ENCODE measurements around the gene NRXN3. TPM values are rescaled to one million over a fixed set of nuclear protein-coding genes. Genes with fewer than 3 reads are reported as not detected.

Gene NRXN3
- total and polyA plus RNA-seq, 2 experiments from 2014 or later: 5.7 to 7.1 TPM

- Histone ChIP-seq H3K4me3 (no peak overlapping the region), H3K27me3 (no peaks in the 10 kb centered on the region), H3K79me2 (no peaks in the 10 kb centered on the region), H2AFZ (no peak overlapping the region), H4K20me1 (ENCODE audit: insufficient read depth, poor library complexity, severe bottlenecking) (no peaks in the 10 kb centered on the region), H3K4me1 (ENCODE audit: insufficient read depth) (no peaks in the 10 kb centered on the region), H3K4me2 (no peak overlapping the region), H3K9me2 (replicated peaks; ENCODE audit: insufficient read depth) (no peaks in the 10 kb centered on the region), H3K9me3 (ENCODE audit: low read depth) (peaks cover 4% of the 10 kb centered on the region), H3K36me3 (replicated peaks; ENCODE audit: insufficient read depth, low read depth) (no peaks in the 10 kb centered on the region), H3K27ac (no peak overlapping the region)
- WGBS (ENCODE audit: low lambda C conversion rate, missing lambda C conversion rate): 85% methylated on average over 3 of the region's 3 CpGs
- DNase-seq (ENCODE audit: low spot score): no peak
- no peak for TF ChIP-seq EZH2phosphoT487 (IDR thresholded peaks at IDR 0.05; ENCODE audit: low read depth, severe bottlenecking, unreplicated experiment)
- no peak for TF ChIP-seq CTCF (IDR thresholded peaks at IDR 0.05; ENCODE audit: poor library complexity)
- no peak for TF ChIP-seq EZH2 (IDR thresholded peaks at IDR 0.05; ENCODE audit: borderline replicate concordance)
Observed at GRCh38 chr14:79027138-79027537, 857.0 kb downstream of the NRXN3 start.

- H4K20me1 ChIP-seq (ENCODE audit: insufficient read depth, poor library complexity, severe bottlenecking): no peaks in the 10 kb centered on the region
- TF ChIP-seq EZH2phosphoT487 (IDR thresholded peaks at IDR 0.05; ENCODE audit: low read depth, severe bottlenecking, unreplicated experiment): no peak
- TF ChIP-seq CTCF (IDR thresholded peaks at IDR 0.05; ENCODE audit: poor library complexity): no peak
- TF ChIP-seq EZH2 (IDR thresholded peaks at IDR 0.05; ENCODE audit: borderline replicate concordance): no peak
- H3K9me2 ChIP-seq (replicated peaks; ENCODE audit: insufficient read depth): no peaks in the 10 kb centered on the region
- H3K36me3 ChIP-seq (replicated peaks; ENCODE audit: insufficient read depth, low read depth): no peaks in the 10 kb centered on the region
- no peaks in the 10 kb centered on the region for H3K4me1 ChIP-seq (ENCODE audit: insufficient read depth)
- no peak overlapping the region for H3K27ac ChIP-seq
- H3K27me3 ChIP-seq: no peaks in the 10 kb centered on the region
- peaks cover 4% of the 10 kb centered on the region for H3K9me3 ChIP-seq (ENCODE audit: low read depth)
- H3K4me3 ChIP-seq: no peak overlapping the region
- H3K4me2 ChIP-seq: no peak overlapping the region
- no peak for DNase-seq (ENCODE audit: low spot score)
- 73% methylated on average over 3 of the region's 3 CpGs for WGBS (ENCODE audit: low lambda C conversion rate, missing lambda C conversion rate)
- no peak overlapping the region for H2AFZ ChIP-seq
- H3K79me2 ChIP-seq: no peaks in the 10 kb centered on the region
Observed at GRCh38 chr14:79028281-79028680, 858.1 kb downstream of the NRXN3 start.

GRCh38 chr14:79036441-79036840 lies 866.3 kb downstream of the NRXN3 start:
- TF ChIP-seq CTCF (IDR thresholded peaks at IDR 0.05; ENCODE audit: poor library complexity) (no peak), EZH2phosphoT487 (IDR thresholded peaks at IDR 0.05; ENCODE audit: low read depth, severe bottlenecking, unreplicated experiment) (no peak), EZH2 (IDR thresholded peaks at IDR 0.05; ENCODE audit: borderline replicate concordance) (no peak)
- Histone ChIP-seq H3K4me1 (ENCODE audit: insufficient read depth) (no peaks in the 10 kb centered on the region), H3K9me2 (replicated peaks; ENCODE audit: insufficient read depth) (no peaks in the 10 kb centered on the region), H3K27ac (no peak overlapping the region), H3K79me2 (no peaks in the 10 kb centered on the region), H4K20me1 (ENCODE audit: insufficient read depth, poor library complexity, severe bottlenecking) (no peaks in the 10 kb centered on the region), H3K4me3 (no peak overlapping the region), H3K9me3 (ENCODE audit: low read depth) (no peaks in the 10 kb centered on the region), H3K4me2 (no peak overlapping the region), H3K36me3 (replicated peaks; ENCODE audit: insufficient read depth, low read depth) (no peaks in the 10 kb centered on the region), H3K27me3 (no peaks in the 10 kb centered on the region), H2AFZ (no peak overlapping the region)
- DNase-seq (ENCODE audit: low spot score): no peak
- 72% methylated on average over 4 of the region's 4 CpGs for WGBS (ENCODE audit: low lambda C conversion rate, missing lambda C conversion rate)

GRCh38 chr14:79037106-79037505 lies 866.9 kb downstream of the NRXN3 start:
- no peak for DNase-seq (ENCODE audit: low spot score)

More at GRCh38 chr14:79037106-79037505, 866.9 kb downstream of the NRXN3 start:
- Histone ChIP-seq H3K4me1 (ENCODE audit: insufficient read depth) (no peaks in the 10 kb centered on the region), H3K36me3 (replicated peaks; ENCODE audit: insufficient read depth, low read depth) (no peaks in the 10 kb centered on the region), H3K27ac (no peak overlapping the region), H3K9me2 (replicated peaks; ENCODE audit: insufficient read depth) (no peaks in the 10 kb centered on the region), H3K4me2 (no peak overlapping the region), H4K20me1 (ENCODE audit: insufficient read depth, poor library complexity, severe bottlenecking) (no peaks in the 10 kb centered on the region), H3K4me3 (no peak overlapping the region), H3K79me2 (no peaks in the 10 kb centered on the region), H3K27me3 (no peaks in the 10 kb centered on the region), H2AFZ (no peak overlapping the region), H3K9me3 (ENCODE audit: low read depth) (no peaks in the 10 kb centered on the region)
- WGBS (ENCODE audit: low lambda C conversion rate, missing lambda C conversion rate): 86% methylated on average over 3 of the region's 3 CpGs
- no peak for TF ChIP-seq EZH2phosphoT487 (IDR thresholded peaks at IDR 0.05; ENCODE audit: low read depth, severe bottlenecking, unreplicated experiment)
- TF ChIP-seq CTCF (IDR thresholded peaks at IDR 0.05; ENCODE audit: poor library complexity): no peak
- no peak for TF ChIP-seq EZH2 (IDR thresholded peaks at IDR 0.05; ENCODE audit: borderline replicate concordance)
